Breast epithelium (tissue), 3 donors: ENCODE measurements around the gene SIL1.

Experiments used
- CTCF ChIP-seq, 3 donors: fragments of 450-650 bp; IDR thresholded peaks; one replicate each; pipeline ENCODE4 v1.5.1; 2016 to 2017; ENCODE audit warnings: antibody characterized with exemption in 3 of 3, mild to moderate bottlenecking in 3 of 3, moderate library complexity in 3 of 3
- POLR2A ChIP-seq: fragments of 450-650 bp; IDR thresholded peaks from one replicate; pipeline ENCODE4 v1.6.1; 2016; ENCODE audit warnings: antibody characterized with exemption, mild to moderate bottlenecking, moderate library complexity

DNA sequence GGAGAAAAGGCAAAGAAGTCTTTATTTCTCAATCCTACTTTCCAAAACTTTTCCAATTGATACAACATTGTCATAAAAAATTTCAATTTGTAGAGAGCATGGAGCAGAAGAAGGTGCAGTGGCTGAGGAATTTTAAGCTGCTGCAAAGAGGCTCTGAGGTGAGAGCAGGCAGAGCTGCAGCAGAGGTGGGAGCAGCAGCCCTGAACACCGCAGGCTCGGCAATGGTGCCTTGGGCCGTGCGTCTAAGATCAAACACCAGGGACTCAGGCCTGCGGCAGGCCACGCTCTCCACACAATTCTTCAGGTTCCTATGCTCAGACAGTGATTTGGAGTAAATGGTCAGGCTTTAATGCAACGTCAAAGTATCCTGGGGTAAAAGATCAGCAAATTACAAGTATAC, 46.3 kb downstream of the SIL1 start:
- TF ChIP-seq CTCF (IDR thresholded peaks at IDR 0.05) (no peak), POLR2A (no peak)
